Raji (cell line): ENCODE data around the gene MIDN.

Experiments used
- POLR2A ChIP-seq: IDR thresholded peaks from 2 replicates; pipeline ENCODE4 v1.6.1; 2011; ENCODE audit warnings: low read depth, low read length, control low read depth; ENCODE audit not compliant: insufficient read depth

The MIDN gene

GRCh38 chr19:1249298-1249989, 1.1 kb downstream of the MIDN start:
- peak; percentile 71 for TF ChIP-seq POLR2A

- no peak for TF ChIP-seq POLR2A
Measured at GRCh38 chr19:1249990-1250436, 1.6 kb downstream of the MIDN start.

GRCh38 chr19:1250437-1251260, 2.3 kb downstream of the MIDN start:
- no peak; the same call in 1 of the 2 replicates for TF ChIP-seq POLR2A

GRCh38 chr19:1251330-1252220, 3.2 kb downstream of the MIDN start:
- TF ChIP-seq POLR2A, result peak; percentile 26

- no peak for TF ChIP-seq POLR2A
Measured at GRCh38 chr19:1252221-1252820, 3.9 kb downstream of the MIDN start.

GRCh38 chr19:1252821-1253513, 4.6 kb downstream of the MIDN start:
- 0 out of 2 replicates have a peak, but pooled peaks have one; percentile 13 for TF ChIP-seq POLR2A

GRCh38 chr19:1253514-1254080, 5.2 kb downstream of the MIDN start:
- TF ChIP-seq POLR2A, result no peak

- TF ChIP-seq POLR2A, result no peak
Measured at GRCh38 chr19:1254081-1254527, 5.7 kb downstream of the MIDN start.

- no peak for TF ChIP-seq POLR2A
Measured at GRCh38 chr19:1254530-1255185, 6.3 kb downstream of the MIDN start.

- no peak for TF ChIP-seq POLR2A
Measured at GRCh38 chr19:1255186-1256161, 7.1 kb downstream of the MIDN start.

- no peak for TF ChIP-seq POLR2A
Measured at GRCh38 chr19:1256646-1257474, 8.5 kb downstream of the MIDN start.

GRCh38 chr19:1257475-1258162, 9.2 kb downstream of the MIDN start:
- TF ChIP-seq POLR2A, result no peak
